Nucleus accumbens (tissue), 56 donors: ENCODE measurements around the gene BARHL2.

Experiments used
- DNase-seq, 56 donors: peaks; one replicate each; lab custom pipeline; 2025; lab: John Stamatoyannopoulos, UW

Gene BARHL2

DNA sequence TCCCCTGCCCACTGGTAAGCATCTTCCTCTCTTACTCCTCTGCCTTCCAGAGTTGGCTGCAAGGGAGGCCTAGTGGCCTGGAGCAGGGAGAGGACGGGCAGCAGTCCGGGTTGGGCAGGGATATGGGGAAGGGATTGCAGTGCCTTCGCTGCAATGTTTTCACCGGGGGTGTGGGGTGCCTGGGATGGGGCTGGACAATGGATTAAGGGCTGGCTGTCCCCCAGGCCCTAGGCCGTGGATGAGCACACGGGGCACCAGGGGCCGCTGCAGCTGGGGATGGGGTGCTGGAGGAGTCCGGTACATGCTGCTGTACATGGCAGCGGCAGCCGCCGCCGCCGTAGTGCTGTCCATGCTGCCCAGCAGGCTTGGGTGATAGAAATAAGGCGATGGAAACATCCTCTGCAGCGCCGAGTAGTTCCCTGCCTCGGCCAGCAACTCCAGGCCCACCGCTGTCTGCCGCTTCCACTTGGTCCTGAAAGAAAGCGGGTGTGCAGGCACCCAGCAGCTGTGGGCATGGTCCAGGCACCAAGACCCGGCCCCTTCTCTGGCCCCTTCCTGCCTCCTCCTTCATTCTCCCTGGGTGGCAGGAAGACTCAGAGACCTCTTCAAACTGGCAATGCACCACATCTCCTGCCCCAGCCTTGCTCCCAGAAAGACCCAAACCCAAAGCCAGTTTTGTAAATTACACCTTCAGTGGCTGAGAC, 4.8 kb downstream of the BARHL2 start:
- no peak for DNase-seq

DNA sequence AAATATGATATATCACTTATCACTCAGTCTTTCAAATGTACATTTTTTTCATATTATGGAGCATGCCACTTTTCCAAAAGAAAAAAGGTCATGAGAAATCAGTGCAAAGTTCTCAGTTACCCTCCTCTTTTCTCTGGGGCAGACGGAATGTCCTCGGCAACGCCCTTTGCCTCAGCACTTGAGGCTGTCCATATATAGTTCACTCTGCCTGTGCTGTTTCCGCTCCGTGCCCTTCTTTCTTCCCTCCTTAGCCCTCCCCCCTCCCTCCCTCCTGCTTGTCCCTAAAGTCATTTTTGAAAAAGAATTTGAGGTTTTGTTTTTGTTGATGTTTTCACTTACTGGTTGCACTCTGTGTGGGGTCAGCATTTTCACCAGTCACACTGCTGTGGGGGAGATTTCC, 5.4 kb downstream of the BARHL2 start:
- no peak for DNase-seq

DNA sequence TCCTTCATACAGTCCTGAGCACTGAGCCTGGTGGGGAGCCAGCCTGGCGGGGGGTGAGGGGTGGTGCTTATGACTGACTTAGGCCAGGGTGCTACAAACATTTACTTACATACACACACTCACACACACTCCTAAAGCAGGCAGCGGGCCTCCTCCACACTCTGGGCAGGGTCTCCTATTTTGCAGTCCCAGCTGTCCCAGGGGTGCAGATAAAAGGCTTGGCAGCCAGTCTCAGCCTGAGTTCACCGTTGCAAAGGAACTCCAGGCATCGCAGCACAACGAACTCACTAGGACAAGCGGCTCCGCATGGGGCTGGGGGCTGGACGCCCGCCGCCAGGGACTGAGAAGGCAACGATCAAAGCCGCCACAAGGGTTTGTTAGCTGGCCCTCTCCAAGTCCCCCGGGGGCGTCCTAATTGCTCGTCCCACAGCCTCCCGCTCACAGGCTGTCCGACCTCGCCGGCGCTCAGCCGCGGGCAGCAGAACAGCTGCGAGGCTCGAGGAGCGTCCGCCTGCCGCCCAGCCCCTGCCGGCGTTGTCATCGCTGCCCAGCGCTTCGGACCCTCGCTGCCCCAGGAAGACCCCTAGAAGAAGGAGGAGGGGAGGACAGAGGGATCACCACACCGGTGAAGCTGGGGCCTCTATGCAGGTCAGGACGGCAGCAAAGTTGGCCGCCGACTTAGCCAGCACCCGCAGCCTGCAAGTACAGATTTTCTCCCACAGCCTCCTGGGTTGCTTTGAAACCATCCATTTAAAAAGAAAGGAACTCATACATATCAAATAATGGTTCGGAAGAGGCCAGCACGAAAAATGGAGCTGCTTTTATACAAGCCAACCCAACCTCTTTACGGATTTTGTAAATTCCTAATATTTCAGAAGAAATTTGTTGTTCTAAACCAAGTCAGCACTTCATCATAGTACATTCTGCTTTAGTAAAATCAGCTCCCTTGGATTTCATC, 6.2 kb downstream of the BARHL2 start:
- no peak for DNase-seq

DNA sequence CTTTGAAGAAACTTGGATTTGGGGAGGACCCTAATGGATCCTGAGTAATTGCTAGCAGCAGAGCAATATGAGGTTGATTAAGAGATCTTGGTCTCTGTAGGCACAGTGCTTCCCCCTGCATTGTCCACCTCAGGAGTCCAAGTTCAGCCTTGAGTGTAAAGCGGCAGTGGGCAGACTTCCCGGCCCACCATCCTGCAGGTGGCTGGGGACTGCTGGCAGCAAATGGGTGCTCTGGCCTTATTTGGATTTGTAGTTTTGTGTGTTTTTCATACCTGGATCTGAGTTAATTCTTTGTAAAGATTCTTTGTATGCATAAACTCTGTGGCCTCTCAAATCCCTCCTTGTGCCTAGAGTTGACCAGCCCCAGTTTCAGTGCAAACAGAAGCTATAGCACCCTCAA, 7.6 kb downstream of the BARHL2 start:
- DNase-seq, result no peak

DNA sequence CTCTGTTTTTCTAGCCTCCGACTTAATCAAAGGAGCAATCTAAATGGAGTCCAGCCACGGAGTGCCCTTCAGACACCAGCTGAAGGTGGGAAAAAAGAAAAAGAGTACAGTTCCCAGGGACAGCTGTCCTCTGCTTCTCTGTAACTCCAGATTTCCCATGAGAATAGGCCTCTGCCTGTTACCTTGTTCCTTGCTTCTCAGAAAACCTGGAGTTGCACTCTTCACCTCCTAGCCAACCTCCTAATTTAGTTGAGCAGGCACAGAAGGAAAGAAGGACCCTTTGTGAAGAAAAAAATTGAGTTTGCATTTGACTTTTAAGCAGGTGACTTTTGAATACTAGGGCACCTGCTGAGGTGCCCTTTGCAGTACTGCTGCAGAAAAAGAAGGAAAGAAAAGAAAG, 8.3 kb downstream of the BARHL2 start:
- DNase-seq, result no peak

DNA sequence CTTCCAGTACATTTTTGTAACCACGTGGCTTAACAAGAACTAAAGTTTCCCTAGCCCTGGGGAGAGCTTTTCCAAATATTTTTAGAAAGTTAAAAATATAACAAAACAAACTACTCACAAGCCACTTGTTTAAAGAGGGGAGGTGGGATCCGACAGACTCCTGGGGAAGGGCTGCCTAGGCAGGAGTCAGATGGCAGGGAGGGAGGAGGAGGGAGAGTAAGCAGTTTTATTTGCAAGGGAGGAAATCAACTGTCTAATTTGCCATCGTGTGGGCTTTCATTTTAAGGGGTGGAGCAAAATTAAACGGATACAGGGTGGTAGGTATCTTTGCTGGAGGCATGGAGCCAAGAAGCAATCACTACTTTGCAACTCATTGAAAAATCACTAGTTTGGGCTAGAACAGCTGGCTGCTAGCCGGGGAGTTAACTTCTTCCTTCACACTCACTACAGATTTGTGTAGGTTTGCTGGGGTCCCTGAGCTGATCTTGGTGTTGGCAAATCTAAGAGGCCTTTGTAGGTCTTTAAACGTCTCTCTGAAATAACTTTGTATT, 8.8 kb downstream of the BARHL2 start:
- no peak for DNase-seq

DNA sequence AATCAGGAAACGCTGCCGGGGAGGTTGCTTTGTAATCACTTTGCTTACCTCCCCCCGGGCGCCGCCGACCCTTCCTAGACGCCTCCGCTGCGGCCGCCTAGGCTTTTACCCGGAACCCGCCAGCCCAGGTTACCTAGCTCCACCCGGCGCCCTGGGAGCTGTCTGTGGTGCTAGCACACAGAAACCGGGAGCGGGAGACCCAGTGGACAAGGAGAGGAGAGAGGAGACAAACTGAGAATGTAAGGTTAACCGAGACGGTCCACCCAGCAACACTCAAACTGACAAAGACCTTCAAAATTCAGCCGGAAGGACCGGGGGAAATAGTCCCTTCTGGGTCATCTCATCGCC, 9.8 kb downstream of the BARHL2 start:
- no peak for DNase-seq

DNA sequence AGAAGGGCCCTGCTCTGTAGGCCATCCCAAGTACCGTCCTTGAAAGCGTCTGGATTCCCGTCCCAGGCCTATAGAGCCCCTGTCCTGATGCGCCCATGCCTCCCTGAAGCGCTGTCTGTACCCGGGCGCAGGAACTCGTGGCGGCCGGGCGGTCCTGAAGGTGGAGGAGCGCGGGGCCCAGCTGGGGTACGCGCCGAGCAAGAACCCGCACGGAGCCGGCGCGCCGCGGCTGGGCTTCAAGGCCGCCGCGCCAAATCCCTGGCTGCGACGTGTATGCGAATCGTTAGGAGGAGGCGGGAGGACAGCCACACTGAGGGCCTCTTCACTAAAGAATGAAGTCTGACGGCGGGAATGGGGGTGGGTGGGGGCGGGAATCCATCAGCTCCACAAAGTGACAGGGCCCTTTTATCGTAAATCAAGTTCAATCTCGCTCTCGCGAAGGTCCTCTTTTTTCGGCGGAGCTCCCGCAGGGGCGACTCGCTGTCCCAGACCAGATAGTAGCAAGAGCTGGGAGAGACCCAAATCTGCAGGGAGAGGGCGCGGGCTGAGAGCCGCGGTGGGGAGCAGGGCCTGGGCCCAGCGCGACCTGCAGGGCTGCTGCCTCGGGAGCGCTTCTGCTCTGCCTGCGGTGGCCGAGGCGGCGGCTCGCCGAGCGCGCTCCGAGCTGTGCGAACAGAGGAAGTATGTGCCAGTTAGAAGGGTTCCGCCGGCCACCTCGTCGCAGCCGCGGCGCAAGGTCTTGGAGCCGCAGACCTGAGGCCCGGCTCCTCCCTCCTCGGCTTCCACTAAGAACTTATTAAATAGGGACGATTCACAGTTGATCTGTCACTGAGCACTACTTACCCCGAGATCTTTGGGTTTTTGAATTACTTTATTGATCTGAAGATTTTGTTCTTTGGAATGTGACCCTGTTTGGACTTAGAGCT, 10.4 kb downstream of the BARHL2 start:
- no peak for DNase-seq

DNA sequence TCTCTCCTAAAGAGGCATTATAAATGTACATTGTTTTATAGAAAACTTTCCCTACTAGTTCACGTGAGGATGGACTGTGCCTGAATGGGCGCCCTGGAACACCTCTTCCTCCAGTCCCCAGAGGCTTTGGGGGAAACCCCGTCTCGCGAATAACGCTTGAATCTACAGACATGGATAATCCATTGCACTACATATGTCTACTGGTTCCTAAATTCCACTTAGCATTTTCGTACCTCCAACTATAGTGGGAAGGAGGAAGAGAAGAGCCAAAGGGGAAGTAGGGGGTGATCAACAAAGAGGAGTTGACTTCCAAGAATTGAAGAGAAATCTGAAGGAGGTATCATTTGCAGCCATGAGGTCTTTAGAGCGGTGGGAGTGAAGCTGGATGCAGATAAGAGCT, 11.1 kb downstream of the BARHL2 start:
- no peak for DNase-seq

DNA sequence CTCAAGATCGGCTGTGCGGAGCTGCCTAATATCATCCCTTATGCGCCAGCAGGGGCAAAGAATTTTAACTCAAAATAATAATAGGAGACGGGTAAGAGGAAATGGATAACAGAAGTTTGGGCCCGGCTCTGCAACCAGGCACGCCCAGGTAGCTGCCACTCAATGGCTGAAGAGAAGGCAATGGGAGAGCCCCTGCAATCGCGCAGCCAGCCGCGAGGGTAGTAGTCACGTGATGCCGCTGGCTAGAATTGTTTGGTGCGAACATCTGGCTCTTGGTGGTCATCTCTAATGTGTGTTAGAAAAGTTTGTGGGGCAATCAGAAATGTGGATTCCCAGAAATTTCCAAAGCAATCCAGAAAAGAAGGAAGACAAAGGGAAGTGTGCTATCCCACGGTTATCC, 12.3 kb downstream of the BARHL2 start:
- DNase-seq, result no peak

DNA sequence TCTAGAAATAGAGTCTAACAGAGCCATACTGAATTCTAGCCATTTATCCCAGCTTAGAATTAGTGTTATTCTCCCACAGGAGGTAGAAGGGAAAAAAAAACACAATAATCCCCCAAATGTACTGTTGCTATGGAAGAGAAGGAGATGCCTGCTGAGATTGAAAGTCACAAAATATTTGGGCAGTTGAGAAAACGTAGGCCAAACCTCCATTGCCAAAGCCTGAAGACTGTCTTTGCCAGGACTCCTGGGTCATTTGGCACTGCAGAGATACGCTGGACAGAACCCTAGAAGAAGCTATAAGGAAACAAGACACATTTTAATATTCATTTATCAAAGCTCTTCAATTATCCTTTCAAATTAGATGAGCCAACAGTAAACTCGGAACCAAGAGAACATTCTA, 22.3 kb downstream of the BARHL2 start:
- no peak for DNase-seq

DNA sequence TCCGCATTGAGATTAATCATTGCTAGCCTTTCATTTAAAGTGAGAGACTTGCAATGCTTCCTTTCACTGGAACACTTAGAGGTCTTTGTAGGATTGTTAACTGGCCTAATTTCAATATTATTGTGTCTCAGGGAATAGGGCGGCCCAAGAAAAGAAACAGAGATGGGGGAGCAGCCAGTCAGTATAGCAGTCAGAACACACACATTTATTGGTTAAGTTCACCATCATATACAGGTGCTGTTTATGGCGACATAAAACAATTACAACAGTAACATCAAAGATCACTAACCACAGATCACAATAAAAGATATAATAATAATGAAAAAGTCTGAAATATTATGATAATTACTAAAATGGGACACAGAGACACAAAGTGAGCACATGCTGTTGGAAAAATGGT, 29.4 kb downstream of the BARHL2 start:
- no peak for DNase-seq

DNA sequence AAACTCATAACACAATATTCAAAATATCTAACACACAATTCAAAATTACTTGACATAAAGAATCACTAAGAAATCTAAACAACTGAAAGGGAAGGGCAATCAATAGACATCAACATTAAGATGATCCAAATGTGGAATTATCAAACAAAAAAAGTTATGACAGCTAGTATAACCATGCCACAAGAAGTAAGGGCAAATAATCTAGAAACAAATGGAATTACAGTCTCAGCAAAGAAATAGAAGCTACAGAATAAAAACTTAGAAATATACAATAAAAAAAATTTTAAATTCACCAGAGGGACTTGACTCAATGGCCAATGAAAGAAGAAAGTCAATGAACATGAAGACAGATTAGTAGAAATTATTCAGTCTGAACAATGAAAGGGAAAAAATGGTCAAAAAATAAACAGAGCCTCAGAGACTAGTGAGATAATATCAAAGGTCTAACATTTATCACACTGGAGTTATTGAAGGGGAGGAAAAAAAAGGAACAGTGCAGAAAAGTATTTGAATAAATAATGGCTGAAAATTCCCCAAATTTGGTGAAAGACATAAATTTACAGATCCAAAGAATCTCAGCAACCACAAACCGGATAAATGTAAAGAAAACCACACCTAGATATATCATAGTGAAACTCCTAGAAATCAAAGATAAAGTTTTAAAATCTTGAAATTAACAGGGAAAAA, 41.8 kb downstream of the BARHL2 start:
- no peak for DNase-seq

DNA sequence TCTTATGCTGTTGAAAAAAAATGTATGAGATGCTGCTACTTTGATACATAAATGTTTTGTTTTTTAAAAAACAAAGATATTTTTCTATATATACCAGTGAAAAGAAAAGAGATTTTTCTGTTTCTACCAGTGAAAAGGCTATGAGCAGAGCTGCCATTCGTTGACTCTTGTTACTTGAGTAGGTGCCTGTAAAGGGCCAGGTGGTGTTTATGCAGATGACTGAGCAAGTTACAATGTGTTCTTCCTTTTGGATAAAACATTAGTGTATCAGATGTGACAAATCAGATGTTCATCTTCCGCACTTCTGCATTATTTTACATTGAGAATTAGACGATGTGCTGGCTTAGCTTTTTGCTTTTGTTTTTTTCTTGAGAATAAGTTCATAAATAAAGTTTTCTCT, 45.4 kb downstream of the BARHL2 start:
- no peak for DNase-seq

DNA sequence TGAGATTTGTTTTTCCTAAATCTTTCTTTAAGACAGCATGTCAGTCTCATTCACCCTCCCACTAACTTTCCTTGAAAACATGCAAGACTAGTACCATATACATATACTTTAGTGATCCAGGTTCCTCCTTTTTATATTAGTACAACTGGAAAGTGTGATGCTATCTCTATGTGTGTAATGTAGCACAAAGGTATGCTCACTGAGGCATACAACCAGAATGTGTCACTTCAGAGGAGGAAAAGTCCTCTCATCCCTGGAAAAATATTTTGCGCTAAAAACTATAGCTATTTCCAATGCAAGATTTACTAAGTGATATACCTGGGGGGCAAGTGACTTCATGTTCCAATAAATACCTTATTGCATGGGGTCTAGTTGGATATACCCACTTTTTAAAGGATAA, 45.9 kb downstream of the BARHL2 start:
- no peak for DNase-seq
